Cardiac muscle cell (in vitro differentiated cells and primary cell): ENCODE measurements around the gene NEK1. TPM values are rescaled to one million over a fixed set of nuclear protein-coding genes. Genes with fewer than 3 reads are reported as not detected.

Source experiments
- DNase-seq, 2 donors: peaks; one replicate each; pipeline versions ENCODE4 v3.0.0 to v3.0.0-alpha.2; 2010 to 2017; ENCODE audit warnings: low read depth in 1 of 2, low spot score in 1 of 2
- H3K27ac ChIP-seq: fragments of 200-600 bp; sonication (generic); 2 replicates; pipeline ENCODE4 v1.5.1; 2016
- H3K27me3 ChIP-seq: fragments of 200-600 bp; sonication (generic); 2 replicates; pipeline ENCODE4 v1.6.0; 2016; ENCODE audit warnings: control low read depth
- H3K36me3 ChIP-seq: fragments of 200-600 bp; sonication (generic); 2 replicates; pipeline ENCODE4 v1.5.1; 2016; ENCODE audit warnings: control low read depth
- H3K4me1 ChIP-seq: fragments of 200-600 bp; sonication (generic); 2 replicates; pipeline ENCODE4 v1.8.1; 2017; ENCODE audit warnings: low read depth, mild to moderate bottlenecking, mixed run types
- H3K4me3 ChIP-seq: fragments of 200-600 bp; sonication (generic); 2 replicates; pipeline ENCODE4 v1.5.1; 2016; ENCODE audit warnings: mild to moderate bottlenecking
- H3K9me3 ChIP-seq: fragments of 200-600 bp; sonication (generic); 2 replicates; pipeline ENCODE4 v1.5.1; 2017; ENCODE audit warnings: low read depth, mild to moderate bottlenecking, control low read depth
- CTCF ChIP-seq: IDR thresholded peaks from 2 replicates; pipeline ENCODE4 v1.5.1; 2012; ENCODE audit warnings: low read depth, mild to moderate bottlenecking, low read length
- polyA plus RNA-seq: library from polyadenylated mRNA; unstranded; fragments of >200 nt; fragmentation: Nextera tagmentation; extraction: Ambion mirVana; gene quantifications from 2 replicates; pipeline ENCODE4 v1.2.1, GENCODE V29; 2016
- total RNA-seq: library from RNA; depleted of rRNA; stranded (reverse); fragments of >200 nt; gene quantifications from 2 replicates; pipeline ENCODE4 v1.2.3, GENCODE V29; 2016

Gene NEK1
- total and polyA plus RNA-seq, 2 experiments from 2014 or later = 11.3 to 17.0 TPM

GRCh38 chr4:169658196-169658595, 45.8 kb upstream of the NEK1 start:
- Histone ChIP-seq H3K4me1 (peaks cover 30% of the 10 kb centered on the region), H3K4me3 (no peak overlapping the region), H3K9me3 (no peaks in the 10 kb centered on the region), H3K36me3 (no peaks in the 10 kb centered on the region), H3K27me3 (no peaks in the 10 kb centered on the region), H3K27ac (no peak overlapping the region)
- no peak for TF ChIP-seq CTCF
- DNase-seq = no peak

GRCh38 chr4:169657470-169658107, 45.2 kb upstream of the NEK1 start:
- no peak for TF ChIP-seq CTCF
- Histone ChIP-seq H3K4me3 (no peak overlapping the region), H3K27ac (peak overlapping the region; percentile 16), H3K36me3 (no peaks in the 10 kb centered on the region), H3K9me3 (no peaks in the 10 kb centered on the region), H3K27me3 (no peaks in the 10 kb centered on the region), H3K4me1 (peaks cover 30% of the 10 kb centered on the region)
- no peak for DNase-seq

GRCh38 chr4:169655401-169655800, 43.0 kb upstream of the NEK1 start:
- no peak for TF ChIP-seq CTCF
- Histone ChIP-seq H3K4me3 (no peak overlapping the region), H3K9me3 (no peaks in the 10 kb centered on the region), H3K36me3 (no peaks in the 10 kb centered on the region), H3K4me1 (peaks cover 37% of the 10 kb centered on the region), H3K27ac (no peak overlapping the region), H3K27me3 (no peaks in the 10 kb centered on the region)
- no peak for DNase-seq

- no peaks in the 10 kb centered on the region for H3K27me3 ChIP-seq
- H3K9me3 ChIP-seq = no peaks in the 10 kb centered on the region
- H3K4me3 ChIP-seq = no peak overlapping the region
- no peak for TF ChIP-seq CTCF
- peaks cover 30% of the 10 kb centered on the region for H3K4me1 ChIP-seq
- DNase-seq = no peak
- no peaks in the 10 kb centered on the region for H3K36me3 ChIP-seq
- no peak overlapping the region for H3K27ac ChIP-seq
These were observed 40.2 kb upstream of the NEK1 start for GRCh38 chr4:169652535-169652934.

- Histone ChIP-seq H3K27ac (peak overlapping the region; percentile 91), H3K9me3 (no peaks in the 10 kb centered on the region), H3K27me3 (no peaks in the 10 kb centered on the region), H3K4me3 (no peak overlapping the region), H3K36me3 (no peaks in the 10 kb centered on the region), H3K4me1 (peaks cover 26% of the 10 kb centered on the region)
- TF ChIP-seq CTCF = no peak
- no peak for DNase-seq
These were observed 38.0 kb upstream of the NEK1 start for GRCh38 chr4:169650227-169650936.
